HG03196 (cell line): ENCODE data around the gene ISLR2.
A peak's percentile ranks its signal among the peaks of the same experiment; 100 is the strongest.
"Not testable (repeated sequence)": the region's sequence is repeated elsewhere in the genome, so short reads cannot be mapped to it uniquely, and the experiment has no call there.

ENCODE experiments used
- ATAC-seq: cut with Tn5 transposase; IDR thresholded peaks from one replicate; pipeline ENCODE4 v1.9.1; 2021; ENCODE audit not compliant: unreplicated experiment

ISLR2 gene, protein sequence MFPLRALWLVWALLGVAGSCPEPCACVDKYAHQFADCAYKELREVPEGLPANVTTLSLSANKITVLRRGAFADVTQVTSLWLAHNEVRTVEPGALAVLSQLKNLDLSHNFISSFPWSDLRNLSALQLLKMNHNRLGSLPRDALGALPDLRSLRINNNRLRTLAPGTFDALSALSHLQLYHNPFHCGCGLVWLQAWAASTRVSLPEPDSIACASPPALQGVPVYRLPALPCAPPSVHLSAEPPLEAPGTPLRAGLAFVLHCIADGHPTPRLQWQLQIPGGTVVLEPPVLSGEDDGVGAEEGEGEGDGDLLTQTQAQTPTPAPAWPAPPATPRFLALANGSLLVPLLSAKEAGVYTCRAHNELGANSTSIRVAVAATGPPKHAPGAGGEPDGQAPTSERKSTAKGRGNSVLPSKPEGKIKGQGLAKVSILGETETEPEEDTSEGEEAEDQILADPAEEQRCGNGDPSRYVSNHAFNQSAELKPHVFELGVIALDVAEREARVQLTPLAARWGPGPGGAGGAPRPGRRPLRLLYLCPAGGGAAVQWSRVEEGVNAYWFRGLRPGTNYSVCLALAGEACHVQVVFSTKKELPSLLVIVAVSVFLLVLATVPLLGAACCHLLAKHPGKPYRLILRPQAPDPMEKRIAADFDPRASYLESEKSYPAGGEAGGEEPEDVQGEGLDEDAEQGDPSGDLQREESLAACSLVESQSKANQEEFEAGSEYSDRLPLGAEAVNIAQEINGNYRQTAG

DNA sequence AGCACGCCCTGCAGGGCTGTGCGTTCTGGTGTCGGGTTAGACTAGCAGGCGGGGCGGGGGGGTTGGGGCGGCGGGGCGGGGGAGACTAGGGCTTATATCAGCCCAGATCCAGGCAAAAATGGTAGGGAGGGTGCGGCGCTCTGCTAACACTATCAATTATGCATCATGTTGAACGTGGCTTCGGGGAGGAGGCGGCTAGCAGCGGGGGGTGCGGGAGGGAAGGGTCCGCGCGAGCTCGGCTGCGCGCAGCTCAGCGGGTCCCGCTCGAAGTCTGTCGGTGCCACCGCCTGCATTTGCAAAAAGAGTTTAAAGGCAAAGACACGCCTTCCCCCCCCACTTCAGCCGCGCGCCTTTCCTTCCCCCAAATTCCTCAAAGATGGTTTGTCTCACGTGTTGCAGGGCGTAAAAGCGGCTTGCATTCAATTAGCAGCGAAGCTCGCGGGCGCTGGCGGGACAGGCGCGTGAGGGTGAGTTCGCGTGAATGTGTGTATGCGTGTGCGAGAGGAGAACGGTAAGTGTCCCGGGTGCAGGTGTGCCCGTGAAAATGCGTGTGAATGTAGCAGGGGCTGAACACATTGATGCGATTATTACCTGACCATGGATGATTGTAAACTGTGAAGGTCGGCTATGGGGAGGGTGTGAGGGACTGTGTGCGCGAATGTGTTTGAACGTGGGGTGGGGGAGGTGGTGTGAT, at the start of gene ISLR2:
ISLR2 (plus strand) TSS at position 432 of the 694 bp plus-strand sequence. CDS start 2,169 bp downstream, outside the sequence.
- no peak for ATAC-seq

DNA sequence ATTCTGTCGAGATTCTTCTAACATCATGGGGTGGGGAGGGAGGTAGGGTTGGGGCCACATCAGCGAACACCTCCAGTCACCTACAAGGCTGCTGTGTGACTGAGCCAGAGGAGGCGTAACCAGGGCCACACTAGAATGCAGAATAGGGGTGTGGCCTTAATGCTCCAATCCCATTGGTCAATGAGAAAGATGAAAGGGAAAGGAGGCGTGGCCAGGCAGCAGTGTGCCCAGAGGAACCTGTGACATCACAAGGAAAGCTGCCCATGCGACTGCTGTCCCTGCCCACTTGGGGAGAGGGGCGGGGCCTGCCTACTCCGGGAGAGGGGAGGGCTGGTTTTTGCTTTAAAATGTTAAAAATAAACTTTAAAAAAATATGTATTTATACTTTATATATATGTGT, 47.9 kb upstream of the ISLR2 start, which contains the start of gene GOLGA6A:
GOLGA6A (minus strand) TSS at position 101 of the 400 bp plus-strand sequence; CDS start at position 60, 41 bp downstream.
- not testable (repeated sequence) for ATAC-seq

DNA sequence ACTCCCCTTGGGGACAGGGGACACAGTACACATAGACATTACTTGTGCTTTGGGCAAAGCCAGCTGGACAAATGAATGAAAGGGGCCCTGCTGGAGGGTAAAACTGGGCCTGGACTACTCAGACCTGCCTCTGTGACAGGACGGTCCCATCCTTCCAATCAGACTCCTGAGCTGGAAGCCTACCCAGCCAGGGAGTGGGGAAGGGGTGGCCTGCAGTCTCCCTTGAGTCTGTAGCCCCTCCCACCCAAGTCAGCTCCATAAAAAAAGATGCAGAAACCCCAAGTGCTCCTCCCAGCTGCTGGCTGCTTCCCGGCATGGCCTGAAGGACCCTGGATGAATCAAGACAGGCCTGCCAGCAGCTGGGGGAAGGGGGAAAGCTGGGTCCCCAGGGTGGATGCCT, 35.8 kb upstream of the ISLR2 start:
- ATAC-seq: not testable (repeated sequence)

DNA sequence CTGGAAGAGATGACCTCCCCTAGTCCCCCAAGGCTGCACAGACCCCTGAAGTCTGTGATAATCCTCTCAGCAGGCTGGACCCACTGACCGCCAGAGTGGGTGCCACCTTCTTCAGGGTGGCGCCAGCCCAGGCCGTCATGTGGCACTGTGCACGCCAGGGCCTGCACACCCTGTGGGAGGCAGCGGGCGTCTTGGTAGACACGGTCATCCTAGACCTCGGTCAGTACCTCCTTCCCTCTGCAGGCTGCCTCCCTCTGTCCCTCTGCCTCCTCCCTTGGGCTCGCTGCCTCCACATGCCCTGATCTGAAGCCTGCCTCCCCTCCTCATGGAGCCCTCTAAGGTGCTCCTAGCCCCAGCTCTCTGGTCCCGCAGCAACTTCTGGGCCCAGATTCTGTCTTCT, 34.8 kb upstream of the ISLR2 start:
- ATAC-seq: not testable (repeated sequence)

DNA sequence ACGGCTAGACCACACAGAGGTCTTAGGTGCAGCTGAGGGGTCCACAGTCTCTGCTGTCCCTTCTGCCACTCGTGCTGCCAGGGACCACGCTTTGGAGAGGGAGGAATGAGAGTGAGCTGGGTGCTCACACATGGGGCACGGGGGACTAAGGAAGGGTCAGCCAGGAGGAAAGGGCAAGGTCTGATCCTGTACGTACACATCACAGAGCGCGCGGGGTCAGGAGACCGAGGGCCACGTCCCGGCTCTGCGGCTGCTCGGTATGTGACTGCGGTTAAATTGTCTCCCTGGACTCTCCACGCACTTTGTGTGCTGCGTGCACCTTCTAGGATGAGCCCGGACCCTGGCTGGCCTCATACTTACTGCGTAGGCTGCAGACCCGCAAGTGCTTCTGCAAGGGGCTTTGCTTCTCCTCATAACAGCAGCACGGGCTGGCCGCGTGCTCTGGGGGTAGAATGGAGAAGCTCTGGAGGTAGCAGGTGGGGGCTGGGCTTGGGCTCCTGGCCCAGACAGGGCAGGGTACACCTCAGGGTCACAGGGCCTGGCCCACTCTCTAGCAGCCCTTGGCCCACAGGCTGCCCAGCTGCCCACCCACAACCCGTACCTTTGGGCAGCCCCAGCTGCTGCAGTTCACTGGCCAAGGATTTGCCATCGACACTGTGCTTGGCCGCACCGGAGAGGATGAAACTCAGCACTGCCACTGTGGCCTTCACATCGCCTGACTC, 33.5 kb upstream of the ISLR2 start:
- ATAC-seq: not testable (repeated sequence)

DNA sequence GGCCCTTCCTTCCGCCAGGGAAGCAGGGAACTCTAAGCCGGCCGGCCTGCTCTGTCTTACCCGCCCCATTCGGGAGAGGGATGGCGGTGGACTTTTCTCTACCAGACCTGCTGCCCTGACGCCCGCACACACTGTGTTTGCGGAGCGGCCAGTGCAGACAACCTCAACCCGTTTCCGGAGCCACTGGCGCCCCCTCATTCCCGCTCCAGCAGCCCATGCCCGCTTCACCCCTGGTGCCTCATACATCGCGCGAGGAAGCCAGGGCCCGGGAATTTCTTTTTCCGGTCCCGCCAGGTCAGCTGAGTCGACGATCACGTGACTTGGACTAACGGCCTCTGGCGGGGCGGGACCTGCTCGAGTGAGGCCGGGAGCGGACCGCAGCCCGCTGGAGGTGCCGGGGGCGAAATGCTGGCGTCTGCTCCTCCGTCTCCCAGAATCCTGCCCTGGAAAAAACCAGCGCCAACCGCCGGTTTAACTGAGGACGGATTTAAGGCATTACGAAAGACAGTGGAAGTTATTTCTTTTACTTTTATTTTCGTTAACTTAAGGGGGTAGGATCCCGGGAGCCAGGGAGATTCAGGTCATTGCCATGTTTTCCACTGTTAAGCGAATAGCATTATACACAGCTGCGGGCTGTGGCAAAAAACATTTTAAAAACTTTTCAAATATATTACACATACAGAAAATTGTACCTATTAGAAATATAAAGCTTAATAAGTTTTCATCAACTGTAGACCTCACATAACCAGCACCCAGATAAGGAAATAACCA, 30.2 kb upstream of the ISLR2 start:
- ATAC-seq: peak; percentile 58

DNA sequence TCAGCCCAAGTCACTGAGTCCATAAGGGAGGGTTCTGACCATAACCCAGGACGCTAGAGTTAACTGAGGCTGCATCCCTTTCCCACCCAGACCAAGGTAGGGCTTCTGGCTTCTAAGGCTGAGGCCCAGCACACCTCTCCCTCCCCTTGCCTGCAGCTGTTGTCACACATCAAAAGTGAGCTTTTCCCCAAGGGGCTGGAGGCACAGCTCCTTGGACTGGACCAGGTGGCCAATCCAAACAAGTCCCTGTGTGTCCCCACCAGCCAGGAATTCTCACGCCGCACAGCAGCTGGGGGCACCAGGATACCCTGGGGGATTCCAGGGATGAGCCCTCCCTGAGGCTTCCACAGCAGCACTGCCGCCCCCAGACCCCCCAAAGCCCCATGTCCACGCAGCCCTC, 22.3 kb upstream of the ISLR2 start:
- no peak for ATAC-seq

DNA sequence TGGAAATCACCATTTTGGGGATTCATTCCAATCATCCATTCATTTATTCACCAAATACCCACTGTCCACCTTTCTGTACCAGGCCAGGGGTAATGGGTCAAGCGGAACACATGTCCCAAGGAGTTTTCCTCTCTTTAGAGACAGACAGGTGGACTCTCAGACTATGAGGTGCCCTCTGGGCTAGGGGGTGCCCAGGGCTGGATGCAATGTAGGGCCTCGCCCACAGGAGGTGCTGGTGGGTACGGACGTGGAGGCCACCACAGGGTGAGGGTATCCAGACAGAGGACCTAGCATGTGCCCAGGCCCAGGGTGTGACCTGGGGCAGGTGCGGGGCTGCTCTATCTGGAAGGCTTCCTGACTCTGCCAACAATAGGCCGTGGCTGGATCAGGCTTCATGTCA, 21.8 kb upstream of the ISLR2 start:
- not testable (repeated sequence) for ATAC-seq

DNA sequence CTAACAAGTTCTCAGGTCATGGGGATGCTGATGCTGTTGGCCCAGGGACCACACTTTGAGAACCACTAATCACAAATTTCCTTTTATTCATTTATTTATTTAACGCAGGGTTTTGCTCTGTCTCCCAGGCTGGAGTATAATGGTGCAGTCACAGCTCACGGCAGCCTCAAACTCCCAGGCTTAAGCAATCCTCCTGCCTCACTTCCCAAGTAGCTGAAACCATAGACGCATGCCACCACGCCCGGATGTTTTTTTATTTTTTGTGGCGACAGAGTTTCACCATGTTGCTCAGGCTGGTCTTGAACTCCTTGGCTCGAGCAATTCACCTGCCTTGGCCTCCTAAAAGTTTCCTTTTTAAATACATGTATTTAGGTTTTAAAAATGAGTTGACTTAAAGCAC, 20.7 kb upstream of the ISLR2 start:
- ATAC-seq: no peak

DNA sequence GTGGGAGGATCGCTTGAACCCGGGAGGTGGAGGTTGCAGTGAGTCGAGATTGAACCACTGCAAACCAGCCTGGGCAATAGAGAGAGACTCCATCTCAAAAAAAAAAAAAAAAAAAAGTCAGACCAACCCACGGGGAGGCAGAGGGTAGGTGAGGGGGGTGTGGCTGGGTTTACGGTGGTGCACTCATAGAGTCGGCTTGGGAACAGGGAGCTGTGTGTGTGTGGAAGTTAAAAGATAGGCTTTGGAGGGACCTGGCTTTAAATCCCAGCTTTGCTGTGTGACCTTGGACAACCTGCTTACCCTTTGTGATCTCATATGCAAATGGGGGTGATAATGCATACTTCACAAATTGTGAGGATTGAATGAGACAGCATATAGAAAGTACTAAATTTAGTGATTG, 10.0 kb upstream of the ISLR2 start:
- ATAC-seq: no peak

DNA sequence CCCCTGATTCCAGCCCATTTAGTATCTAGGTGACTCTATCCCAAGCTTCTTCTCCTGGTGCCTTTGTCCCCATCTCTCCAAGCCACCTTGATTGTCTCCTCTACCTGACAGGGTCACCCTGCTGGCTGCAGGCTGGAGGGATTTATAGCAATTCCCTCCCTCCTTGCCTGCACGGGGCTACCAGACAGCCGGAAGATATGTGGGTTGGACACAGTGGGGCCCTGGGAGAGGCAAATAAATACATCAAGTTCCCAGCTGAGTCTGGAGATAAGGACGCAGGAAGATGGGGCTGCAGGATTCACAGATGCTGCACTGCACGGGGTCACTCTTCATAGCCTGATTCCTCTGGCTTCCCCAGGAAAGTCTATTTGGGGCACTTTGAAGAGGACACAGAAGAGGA, 9.3 kb upstream of the ISLR2 start:
- no peak for ATAC-seq

DNA sequence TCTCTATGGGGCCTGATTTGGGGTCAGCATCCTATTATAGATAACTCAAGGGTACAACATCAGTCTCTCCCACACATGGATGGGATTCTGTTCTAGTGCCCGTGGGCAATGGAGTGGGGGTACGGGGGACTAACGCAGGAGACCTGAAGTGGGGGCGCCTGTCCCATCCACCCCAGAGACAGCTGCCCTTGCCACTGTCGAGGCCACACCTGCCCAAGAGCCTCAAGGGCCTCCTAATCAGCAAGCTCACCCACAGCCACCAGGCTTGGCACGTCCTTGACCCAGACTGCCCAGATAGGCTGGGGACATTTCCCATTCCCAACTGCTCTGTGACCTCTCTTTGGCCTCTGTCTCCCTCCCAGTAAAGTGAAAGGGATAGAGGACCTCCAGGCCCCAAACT, 8.5 kb upstream of the ISLR2 start:
- ATAC-seq: no peak

DNA sequence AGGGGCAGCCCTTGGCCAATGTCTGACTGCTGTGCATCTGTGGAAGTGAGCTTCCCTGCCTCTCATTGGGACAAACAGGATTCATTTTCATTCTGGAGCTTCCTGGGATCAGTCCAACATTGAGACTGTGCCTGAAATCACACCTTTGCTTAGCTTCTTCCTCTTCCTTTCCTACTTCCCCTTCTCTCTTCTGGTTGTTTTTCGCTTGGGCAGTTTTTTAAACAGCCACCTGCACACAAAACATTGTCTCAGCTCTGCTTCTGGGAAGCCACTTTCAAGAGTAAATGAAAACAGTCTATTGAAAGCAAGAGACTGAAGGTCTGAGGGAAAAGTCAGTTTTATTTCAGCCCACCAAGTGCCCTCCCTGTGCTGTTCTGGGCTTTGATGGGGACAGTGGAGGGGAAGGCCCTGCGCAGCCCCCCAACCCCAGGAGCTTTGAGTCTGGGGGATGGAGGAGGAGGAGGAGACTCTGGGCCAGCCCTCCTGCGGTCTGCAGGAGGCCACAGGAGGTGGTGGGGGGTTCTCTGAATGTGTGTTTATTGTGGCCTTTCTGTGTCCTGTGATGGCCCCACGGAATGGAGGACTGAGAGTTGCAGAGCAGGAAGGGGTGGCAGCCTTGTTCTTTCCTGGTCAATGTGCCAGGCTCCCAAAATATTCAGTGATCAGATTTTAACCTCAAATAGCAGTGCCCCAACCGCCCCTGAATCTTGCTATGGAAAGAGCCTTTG, 7.8 kb upstream of the ISLR2 start:
- no peak for ATAC-seq

DNA sequence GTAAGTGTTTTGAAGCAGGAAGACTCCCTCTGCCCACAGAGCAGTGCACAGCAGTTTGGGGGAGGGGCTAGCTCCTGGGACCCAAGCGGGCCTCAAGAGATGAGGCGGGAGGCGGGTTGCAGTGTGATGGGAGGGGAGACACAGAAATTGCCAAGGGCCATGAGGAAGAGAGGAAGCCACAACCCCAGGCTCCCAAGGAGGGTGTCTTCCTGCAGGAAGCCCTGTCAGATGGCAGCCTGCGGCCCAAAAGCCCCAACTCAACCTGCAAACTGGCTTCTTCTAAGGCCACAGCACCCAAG, 7.3 kb upstream of the ISLR2 start:
- no peak for ATAC-seq

DNA sequence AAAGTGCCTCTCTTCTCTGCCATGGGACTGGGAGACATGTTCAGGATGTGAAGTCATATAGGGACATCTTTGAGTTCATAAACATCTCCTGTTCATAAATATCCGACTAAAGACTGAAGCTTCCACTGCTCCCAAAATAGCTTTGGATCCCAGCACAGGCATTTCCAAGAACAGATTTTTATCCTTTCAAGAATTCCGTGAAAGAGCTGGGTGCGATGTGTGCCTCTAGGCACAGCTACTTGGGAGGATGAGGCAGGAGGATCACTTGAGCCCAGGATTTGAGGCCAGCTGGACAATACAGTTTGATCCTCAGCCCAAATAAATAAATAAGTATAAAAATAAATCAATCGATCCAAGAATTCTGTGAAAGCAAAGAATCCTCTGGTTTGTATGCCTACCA, 6.7 kb upstream of the ISLR2 start:
- no peak for ATAC-seq

DNA sequence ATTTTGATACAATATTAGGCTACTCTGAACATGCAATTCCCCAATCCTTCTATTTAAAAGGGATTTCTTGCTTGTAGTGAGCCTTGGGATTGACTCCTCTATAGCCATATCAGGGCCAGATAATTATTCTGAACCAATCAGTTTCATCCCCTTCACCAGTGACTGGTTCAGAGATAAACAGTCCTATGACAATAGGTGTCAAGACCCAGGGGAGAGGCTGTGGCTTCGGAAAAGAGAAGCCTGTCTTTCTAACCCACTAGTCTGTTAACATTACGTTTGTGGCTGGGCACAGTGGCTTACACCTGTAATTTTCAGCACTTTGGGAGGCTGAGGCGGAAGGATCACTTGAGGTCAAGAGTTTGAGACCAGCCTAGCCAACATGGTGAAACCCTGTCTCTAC, 6.2 kb upstream of the ISLR2 start:
- ATAC-seq: no peak

DNA sequence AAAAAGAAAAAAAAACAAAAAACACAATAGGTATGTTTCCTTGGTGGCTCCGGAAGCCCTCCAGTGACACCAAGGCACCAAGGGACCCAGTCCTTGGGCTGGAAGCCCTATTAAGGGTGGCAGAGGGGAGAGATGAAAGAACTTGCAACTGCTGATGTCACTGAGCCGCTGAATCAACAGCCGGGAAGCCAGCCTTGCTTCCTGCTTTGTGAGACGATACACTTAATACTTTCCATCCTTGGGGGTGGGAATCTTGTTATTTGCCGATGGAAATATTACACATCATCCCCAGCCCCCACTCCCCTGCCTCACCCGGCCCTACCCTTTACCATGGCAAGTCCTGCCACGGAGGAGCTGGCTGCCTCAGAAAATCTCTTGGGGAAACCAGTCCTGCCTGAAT, 5.6 kb upstream of the ISLR2 start:
- no peak for ATAC-seq

DNA sequence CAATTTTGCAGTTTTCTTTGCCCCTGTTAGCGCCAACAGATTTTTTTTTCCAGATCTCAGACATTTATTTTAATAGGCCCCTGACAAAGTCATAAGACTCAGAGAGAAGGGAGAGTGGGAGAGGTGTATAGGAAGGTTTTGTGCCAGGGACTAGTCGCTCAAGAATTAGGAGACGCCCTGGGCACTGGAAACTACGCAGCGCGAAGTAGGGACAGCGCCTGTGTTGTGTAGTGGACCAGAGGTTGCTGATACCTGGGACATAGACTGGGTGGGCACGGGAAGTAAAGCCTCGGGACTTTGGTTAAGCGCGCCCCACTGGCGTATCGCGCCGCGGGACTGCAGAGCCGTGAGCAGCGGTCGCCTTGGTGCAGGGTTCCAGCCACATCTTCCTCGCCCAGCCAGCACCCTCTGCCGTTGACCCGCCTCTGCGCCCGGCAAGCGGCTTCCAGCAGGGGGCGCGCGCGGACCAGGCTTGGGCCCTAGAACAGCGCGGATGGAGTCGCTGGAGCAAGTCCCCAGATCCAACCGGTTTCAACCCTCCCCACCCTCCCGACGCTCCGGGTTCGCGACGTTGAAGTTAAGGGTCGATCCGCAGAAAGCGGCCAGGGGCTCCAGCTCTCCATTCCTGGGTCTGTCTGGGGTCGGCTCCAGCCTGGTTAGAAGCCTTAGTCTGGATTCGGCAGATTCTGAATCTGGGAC, 3.0 kb upstream of the ISLR2 start:
- ATAC-seq: no peak
